NCI-H526 treated with DMSO at 0.1 percent for 48 hours (cell line): Measurements from ENCODE around the gene CACNG4.

Source experiments
- DNase-seq: peaks from one replicate; lab custom pipeline; 2025; lab: John Stamatoyannopoulos, UW

CACNG4 gene

GRCh38 chr17:66963909-66964771 lies at the start of gene CACNG4:
CACNG4 (plus strand) TSS chr17:66964707; CDS start chr17:66964912, 205 bp downstream.
- no peak for DNase-seq

GRCh38 chr17:66915204-66915611 lies 49.3 kb upstream of the CACNG4 start:
- DNase-seq, result peak; percentile 7

- no peak for DNase-seq
Observed at GRCh38 chr17:66915792-66916191, 48.7 kb upstream of the CACNG4 start.

- DNase-seq, result no peak
Observed at GRCh38 chr17:66916946-66917345, 47.6 kb upstream of the CACNG4 start.

GRCh38 chr17:66918896-66919295 lies 45.6 kb upstream of the CACNG4 start:
- DNase-seq, result no peak

- no peak for DNase-seq
Observed at GRCh38 chr17:66920435-66920834, 44.1 kb upstream of the CACNG4 start.

GRCh38 chr17:66920950-66921349 lies 43.6 kb upstream of the CACNG4 start:
- DNase-seq, result no peak

GRCh38 chr17:66923886-66924285 lies 40.6 kb upstream of the CACNG4 start:
- no peak for DNase-seq

- no peak for DNase-seq
Observed at GRCh38 chr17:66925811-66926500, 38.6 kb upstream of the CACNG4 start.

GRCh38 chr17:66928949-66929348 lies 35.6 kb upstream of the CACNG4 start:
- no peak for DNase-seq

- no peak for DNase-seq
Observed at GRCh38 chr17:66929591-66929990, 34.9 kb upstream of the CACNG4 start.

GRCh38 chr17:66930933-66931332 lies 33.6 kb upstream of the CACNG4 start:
- no peak for DNase-seq

- no peak for DNase-seq
Observed at GRCh38 chr17:66932311-66932710, 32.2 kb upstream of the CACNG4 start.

- no peak for DNase-seq
Observed at GRCh38 chr17:66934040-66934439, 30.5 kb upstream of the CACNG4 start.

- DNase-seq, result no peak
Observed at GRCh38 chr17:66935717-66936116, 28.8 kb upstream of the CACNG4 start.

GRCh38 chr17:66938656-66939055 lies 25.9 kb upstream of the CACNG4 start:
- no peak for DNase-seq

- DNase-seq, result no peak
Observed at GRCh38 chr17:66939461-66940114, 24.9 kb upstream of the CACNG4 start.

GRCh38 chr17:66941249-66941648 lies 23.3 kb upstream of the CACNG4 start:
- no peak for DNase-seq

- DNase-seq, result no peak
Observed at GRCh38 chr17:66941773-66942450, 22.6 kb upstream of the CACNG4 start.

GRCh38 chr17:66942451-66943264 lies 21.8 kb upstream of the CACNG4 start:
- DNase-seq, result no peak

GRCh38 chr17:66943484-66943883 lies 21.0 kb upstream of the CACNG4 start:
- DNase-seq, result no peak
